Adipocyte (in vitro differentiated cells): ENCODE data around the gene ZMIZ2.
"Not testable (repeated sequence)": the region's sequence is repeated elsewhere in the genome, so short reads cannot be mapped to it uniquely, and the experiment has no call there.

Experiments used
- DNase-seq: peaks from one replicate; pipeline ENCODE4 v3.0.0-alpha.2; 2015; ENCODE audit warnings: low read depth
- H3K27me3 ChIP-seq: replicated peaks from 2 replicates; pipeline ENCODE4 v1.7.0; 2013; ENCODE audit warnings: mild to moderate bottlenecking, low read length, moderate library complexity; ENCODE audit not compliant: control insufficient read depth, insufficient read depth
- H3K36me3 ChIP-seq: 2 replicates; pipeline ENCODE4 v1.7.0; 2013; ENCODE audit warnings: low read length, mild to moderate bottlenecking, moderate library complexity; ENCODE audit not compliant: control insufficient read depth, insufficient read depth, severe bottlenecking
- H3K4me1 ChIP-seq: 2 replicates; pipeline ENCODE4 v1.7.0; 2013; ENCODE audit warnings: mild to moderate bottlenecking, low read length, moderate library complexity; ENCODE audit not compliant: control insufficient read depth, insufficient read depth
- H3K4me3 ChIP-seq: 2 replicates; pipeline ENCODE4 v1.7.0; 2013; ENCODE audit warnings: mild to moderate bottlenecking, low read length, moderate library complexity
- H3K9ac ChIP-seq: 2 replicates; pipeline ENCODE4 v1.7.0; 2013; ENCODE audit warnings: mild to moderate bottlenecking, low read length, moderate library complexity
- H3K9me3 ChIP-seq: 2 replicates; pipeline ENCODE4 v1.7.0; 2013; ENCODE audit warnings: mild to moderate bottlenecking, low read length, moderate library complexity; ENCODE audit not compliant: control insufficient read depth

ZMIZ2 gene

GRCh38 chr7:44767912-44768627, 19.4 kb downstream of the ZMIZ2 start:
- DNase-seq, result peak; percentile 87
- no peak overlapping the region for H3K4me3 ChIP-seq
- no peaks in the 10 kb centered on the region for H3K9me3 ChIP-seq
- peaks cover 38% of the 10 kb centered on the region for H3K4me1 ChIP-seq
- peak overlapping the region; percentile 42 for H3K9ac ChIP-seq
- no peaks in the 10 kb centered on the region for H3K27me3 ChIP-seq
- peaks cover 46% of the 10 kb centered on the region for H3K36me3 ChIP-seq

DNA sequence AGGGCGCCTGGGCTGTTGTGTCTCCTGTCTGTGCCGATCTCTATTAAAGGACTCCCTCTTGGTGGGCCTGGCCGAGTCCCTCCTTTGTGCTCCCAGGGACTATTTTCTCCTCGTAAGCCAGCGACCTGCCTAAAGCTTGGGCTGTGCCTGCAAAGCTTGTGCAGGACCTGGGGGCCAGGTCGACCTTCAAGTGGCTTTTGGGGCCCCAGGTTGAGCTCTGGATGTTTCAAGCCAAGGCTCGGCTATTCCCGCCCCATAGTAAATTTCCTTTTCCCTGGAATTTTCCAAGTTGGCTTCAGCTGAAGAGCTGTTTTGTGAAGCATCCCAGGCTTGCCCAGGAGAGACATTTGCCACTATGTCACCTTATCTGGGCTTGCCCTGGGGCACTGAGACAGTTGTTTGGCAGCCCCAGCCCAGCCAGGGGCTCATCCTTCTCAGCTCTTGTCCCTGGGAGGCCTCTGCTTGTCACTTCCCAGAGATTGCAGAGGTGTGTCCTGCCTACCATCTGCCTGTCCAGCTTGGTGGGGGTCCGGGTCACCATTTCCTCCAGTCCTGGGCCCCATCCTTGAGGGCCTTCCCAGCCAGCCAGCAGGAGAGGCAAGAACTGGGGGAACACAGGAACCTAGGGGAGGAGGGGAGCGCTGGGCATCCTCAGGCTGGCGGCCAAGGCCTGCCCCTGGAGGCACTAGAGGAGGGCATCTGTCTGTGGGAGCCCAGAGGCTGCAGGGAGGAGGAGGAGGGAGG, 20.2 kb downstream of the ZMIZ2 start:
- DNase-seq, result no peak

GRCh38 chr7:44769376-44769775, 20.7 kb downstream of the ZMIZ2 start:
- Histone ChIP-seq H3K9ac (no peak overlapping the region), H3K4me3 (no peak overlapping the region), H3K4me1 (peaks cover 38% of the 10 kb centered on the region), H3K9me3 (no peaks in the 10 kb centered on the region), H3K27me3 (no peaks in the 10 kb centered on the region), H3K36me3 (peaks cover 33% of the 10 kb centered on the region)
- no peak for DNase-seq

More for the DNA sequence above, 20.2 kb downstream of the ZMIZ2 start:
- Histone ChIP-seq H3K4me1 (peaks cover 38% of the 10 kb centered on the region), H3K9me3 (no peaks in the 10 kb centered on the region), H3K4me3 (no peak overlapping the region), H3K9ac (peak overlapping the region; percentile 42), H3K27me3 (no peaks in the 10 kb centered on the region), H3K36me3 (peaks cover 39% of the 10 kb centered on the region)

DNA sequence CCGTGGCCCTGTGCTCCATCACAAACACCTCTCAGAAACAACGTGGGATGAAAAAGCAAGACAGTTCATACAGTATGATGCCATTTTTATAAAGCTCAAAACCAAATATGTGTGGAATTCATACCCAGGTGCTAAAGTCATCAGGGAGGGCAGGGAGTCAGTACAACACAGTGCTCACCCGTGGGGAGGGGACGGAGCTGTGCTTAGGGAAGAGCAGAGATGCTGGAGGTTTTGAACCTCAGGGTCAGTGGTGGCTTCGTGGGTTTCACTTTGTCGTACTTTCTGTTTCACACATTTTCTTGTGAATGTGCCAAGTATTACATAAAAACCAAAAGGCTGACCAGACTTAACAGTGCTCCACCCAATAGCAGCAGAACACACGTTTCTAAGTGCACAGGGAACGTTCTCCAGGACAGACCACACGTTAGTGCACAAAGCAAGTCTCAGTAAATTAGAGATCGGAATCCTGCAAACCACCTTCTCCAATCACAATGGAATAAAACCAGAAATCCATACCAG, 21.2 kb downstream of the ZMIZ2 start:
- H3K9ac ChIP-seq, result peak overlapping the region; percentile 18
- peak overlapping the region; percentile 8 for H3K4me3 ChIP-seq
- peak; percentile 43 for DNase-seq
- no peaks in the 10 kb centered on the region for H3K27me3 ChIP-seq
- H3K36me3 ChIP-seq, result peaks cover 29% of the 10 kb centered on the region
- peaks cover 35% of the 10 kb centered on the region for H3K4me1 ChIP-seq
- no peaks in the 10 kb centered on the region for H3K9me3 ChIP-seq

DNA sequence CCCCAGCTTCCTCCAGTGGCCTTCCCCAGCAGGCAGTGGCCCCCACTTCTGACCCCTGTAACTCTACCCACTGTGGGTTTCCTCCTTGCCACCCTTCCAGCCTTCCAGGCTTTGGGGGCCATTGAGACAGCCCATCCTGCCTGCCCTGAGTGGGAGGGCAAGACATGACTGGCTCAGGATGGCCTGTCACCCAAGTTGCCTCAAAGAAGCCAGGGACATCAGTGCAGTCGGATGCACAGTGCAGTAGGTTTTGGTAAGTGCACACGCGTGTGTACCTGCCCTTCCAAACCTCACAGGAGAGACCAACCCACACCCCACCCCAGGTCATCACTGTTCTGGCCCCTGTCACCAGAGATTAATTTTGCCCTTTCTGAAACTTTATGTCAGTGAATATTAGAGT, 22.7 kb downstream of the ZMIZ2 start:
- Histone ChIP-seq H3K36me3 (peaks cover 15% of the 10 kb centered on the region), H3K9me3 (no peaks in the 10 kb centered on the region), H3K4me3 (no peak overlapping the region), H3K4me1 (peaks cover 34% of the 10 kb centered on the region), H3K9ac (no peak overlapping the region), H3K27me3 (peaks cover 5% of the 10 kb centered on the region)
- no peak for DNase-seq

DNA sequence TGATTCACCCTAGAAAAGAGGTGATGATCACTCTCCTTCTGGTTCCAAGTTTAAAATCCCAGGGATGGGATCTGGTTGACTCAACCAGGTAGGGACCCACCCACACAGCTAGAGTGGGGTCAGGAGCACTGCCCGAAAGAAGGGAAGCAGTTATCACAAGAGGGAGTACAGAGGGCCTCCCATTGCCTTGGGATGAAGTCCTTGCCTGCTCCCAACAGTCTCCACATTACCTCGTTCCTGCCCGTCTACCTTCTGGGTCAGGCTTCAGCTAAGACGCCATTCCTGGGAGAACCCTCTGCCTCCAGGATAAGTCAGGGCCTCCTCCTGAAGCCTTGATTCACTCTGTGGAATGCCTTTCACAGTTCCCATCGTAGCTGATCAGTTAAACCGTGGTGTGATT, 23.8 kb downstream of the ZMIZ2 start:
- H3K4me3 ChIP-seq, result no peak overlapping the region
- H3K36me3 ChIP-seq, result peaks cover 4% of the 10 kb centered on the region
- no peak for DNase-seq
- peaks cover 5% of the 10 kb centered on the region for H3K27me3 ChIP-seq
- H3K4me1 ChIP-seq, result peaks cover 34% of the 10 kb centered on the region
- no peak overlapping the region for H3K9ac ChIP-seq
- no peaks in the 10 kb centered on the region for H3K9me3 ChIP-seq

- H3K9me3 ChIP-seq, result no peaks in the 10 kb centered on the region
- DNase-seq, result no peak
- H3K27me3 ChIP-seq, result peaks cover 5% of the 10 kb centered on the region
- H3K36me3 ChIP-seq, result no peaks in the 10 kb centered on the region
- peaks cover 30% of the 10 kb centered on the region for H3K4me1 ChIP-seq
- no peak overlapping the region for H3K9ac ChIP-seq
- no peak overlapping the region for H3K4me3 ChIP-seq
These were observed 24.2 kb downstream of the ZMIZ2 start for GRCh38 chr7:44772867-44773266.

GRCh38 chr7:44774486-44774885, 25.8 kb downstream of the ZMIZ2 start:
- not testable (repeated sequence) for H3K9ac ChIP-seq, H3K27me3 ChIP-seq, H3K36me3 ChIP-seq, H3K9me3 ChIP-seq, H3K4me3 ChIP-seq, DNase-seq
- peaks cover 14% of the 10 kb centered on the region for H3K4me1 ChIP-seq

DNA sequence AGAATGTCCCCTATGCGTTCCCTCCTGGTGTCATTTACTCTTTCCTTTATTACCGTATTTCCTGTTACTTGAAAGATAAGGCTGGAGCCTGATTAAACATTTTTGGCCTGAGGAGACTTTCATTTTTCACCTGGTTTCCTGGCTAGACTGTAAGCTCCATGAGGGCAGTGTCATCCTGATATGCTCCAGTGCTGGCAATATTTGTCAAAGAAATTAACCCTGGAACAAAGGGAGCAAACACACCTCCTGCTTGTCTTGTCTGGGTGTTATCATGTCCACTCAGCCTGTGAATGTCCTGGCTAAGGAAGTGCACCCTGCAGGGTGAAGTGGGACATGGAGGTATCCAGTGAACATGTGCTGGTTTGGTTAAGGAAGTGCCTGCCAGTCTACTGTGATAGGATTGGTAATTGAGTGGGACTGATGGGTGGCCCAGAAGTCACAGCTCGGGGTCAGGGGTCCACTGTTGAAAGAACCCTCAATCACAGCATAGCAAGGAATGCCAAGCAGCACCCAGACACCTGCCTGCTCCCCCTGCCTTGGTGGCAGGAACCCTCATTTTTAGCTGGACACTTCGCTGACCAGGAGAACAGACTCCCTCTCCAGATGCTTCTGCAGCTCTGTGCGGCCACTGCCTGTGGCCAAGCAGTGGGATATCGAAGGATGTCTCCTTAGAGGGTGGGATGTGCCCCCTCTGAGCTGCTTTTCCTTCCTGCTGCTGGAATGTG, 26.9 kb downstream of the ZMIZ2 start:
- H3K9ac ChIP-seq, result no peak overlapping the region

GRCh38 chr7:44776211-44776610, 27.6 kb downstream of the ZMIZ2 start:
- no peak overlapping the region for H3K4me3 ChIP-seq
- H3K9me3 ChIP-seq, result no peaks in the 10 kb centered on the region
- H3K9ac ChIP-seq, result no peak overlapping the region
- H3K4me1 ChIP-seq, result no peaks in the 10 kb centered on the region
- DNase-seq, result no peak
- H3K36me3 ChIP-seq, result no peaks in the 10 kb centered on the region
- peaks cover 5% of the 10 kb centered on the region for H3K27me3 ChIP-seq

More for the DNA sequence above, 26.9 kb downstream of the ZMIZ2 start:
- Histone ChIP-seq H3K4me1 (peaks cover 3% of the 10 kb centered on the region), H3K4me3 (no peak overlapping the region), H3K36me3 (no peaks in the 10 kb centered on the region), H3K27me3 (peaks cover 5% of the 10 kb centered on the region), H3K9me3 (no peaks in the 10 kb centered on the region)
- no peak for DNase-seq

- Histone ChIP-seq H3K4me3 (no peak overlapping the region), H3K36me3 (no peaks in the 10 kb centered on the region), H3K9me3 (peaks cover 10% of the 10 kb centered on the region), H3K4me1 (no peaks in the 10 kb centered on the region), H3K9ac (no peak overlapping the region), H3K27me3 (no peaks in the 10 kb centered on the region)
- DNase-seq, result no peak
These were observed 33.8 kb downstream of the ZMIZ2 start for GRCh38 chr7:44782460-44782859.
